ENCODE results near the gene PGS1.

DNA sequence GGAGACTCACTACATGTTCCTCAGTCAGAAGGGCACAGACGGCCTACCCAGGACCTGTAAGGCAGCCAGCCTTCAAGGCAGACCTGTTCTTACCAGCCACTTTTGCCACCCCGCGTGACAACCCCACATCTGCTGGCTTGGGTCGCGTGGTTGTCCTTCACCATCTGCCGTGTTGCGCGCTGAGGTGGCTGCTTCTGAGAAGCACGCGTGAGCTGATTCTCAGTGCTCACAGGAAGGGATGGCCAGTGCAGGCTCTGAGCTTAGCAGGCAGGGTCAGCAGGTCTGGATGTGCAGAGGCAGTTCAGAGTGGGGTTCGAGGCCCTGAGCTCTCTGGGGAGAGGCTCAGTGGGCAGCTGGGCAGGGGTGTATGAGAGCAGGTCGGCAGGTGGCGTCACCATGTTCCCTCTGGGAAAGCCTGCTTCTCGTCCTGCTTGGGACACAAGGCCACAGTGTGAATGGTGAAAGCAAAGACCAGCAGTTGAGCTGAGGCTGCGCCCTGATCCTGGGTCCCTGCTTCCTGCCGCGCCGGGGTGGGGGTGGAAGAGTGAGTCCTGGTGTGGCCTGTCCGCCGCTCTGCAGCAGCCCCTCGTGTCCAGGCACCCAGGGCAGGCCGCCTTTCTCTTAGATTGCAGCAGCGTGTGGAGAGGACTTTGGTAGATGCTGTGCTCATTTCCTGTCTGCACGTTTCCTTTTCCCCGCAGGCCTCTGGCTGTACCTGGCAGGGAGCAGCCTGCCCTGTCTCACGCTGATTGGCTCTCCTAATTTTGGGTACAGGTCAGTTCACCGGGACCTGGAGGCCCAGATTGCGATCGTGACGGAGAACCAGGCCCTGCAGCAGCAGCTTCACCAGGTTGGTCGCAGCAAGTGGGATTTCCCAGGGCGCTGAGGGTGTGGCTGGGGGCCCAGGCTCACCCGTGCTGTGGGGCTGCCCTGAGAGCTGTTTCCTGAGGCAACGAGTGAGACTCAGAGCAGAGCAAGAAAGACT lies 36.0 kb downstream of the PGS1 start:
- TF ChIP-seq SP1 (IDR thresholded peaks at IDR 0.05; ENCODE audit: low read depth, low read length) (no peak), RAD21 (IDR thresholded peaks at IDR 0.05 in 1 of 2, conservative IDR thresholded peaks at IDR 0.05 in 1 of 2; ENCODE audit: low read depth in 2 of 2, low read length in 2 of 2) (no peak), POU5F1 (IDR thresholded peaks at IDR 0.05; ENCODE audit: low read depth, low read length) (no peak), EZH2 (IDR thresholded peaks at IDR 0.05; ENCODE audit: low read depth, low read length, severe bottlenecking) (no peak)
- TF ChIP-seq, protein P1, sequence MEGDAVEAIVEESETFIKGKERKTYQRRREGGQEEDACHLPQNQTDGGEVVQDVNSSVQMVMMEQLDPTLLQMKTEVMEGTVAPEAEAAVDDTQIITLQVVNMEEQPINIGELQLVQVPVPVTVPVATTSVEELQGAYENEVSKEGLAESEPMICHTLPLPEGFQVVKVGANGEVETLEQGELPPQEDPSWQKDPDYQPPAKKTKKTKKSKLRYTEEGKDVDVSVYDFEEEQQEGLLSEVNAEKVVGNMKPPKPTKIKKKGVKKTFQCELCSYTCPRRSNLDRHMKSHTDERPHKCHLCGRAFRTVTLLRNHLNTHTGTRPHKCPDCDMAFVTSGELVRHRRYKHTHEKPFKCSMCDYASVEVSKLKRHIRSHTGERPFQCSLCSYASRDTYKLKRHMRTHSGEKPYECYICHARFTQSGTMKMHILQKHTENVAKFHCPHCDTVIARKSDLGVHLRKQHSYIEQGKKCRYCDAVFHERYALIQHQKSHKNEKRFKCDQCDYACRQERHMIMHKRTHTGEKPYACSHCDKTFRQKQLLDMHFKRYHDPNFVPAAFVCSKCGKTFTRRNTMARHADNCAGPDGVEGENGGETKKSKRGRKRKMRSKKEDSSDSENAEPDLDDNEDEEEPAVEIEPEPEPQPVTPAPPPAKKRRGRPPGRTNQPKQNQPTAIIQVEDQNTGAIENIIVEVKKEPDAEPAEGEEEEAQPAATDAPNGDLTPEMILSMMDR (IDR thresholded peaks at IDR 0.05; ENCODE audit: control extremely low read depth in 1 of 3, insufficient read depth in 1 of 3, low read depth in 1 of 3, low read length in 3 of 3), result no peak
